Activated CD4-positive, alpha-beta T cell treated with anti-CD3 and anti-CD28 coated beads, Interleukin-2, Interleukin-4, amounts not matched to agents 100 ng/mL and 50 ng/mL, durations not matched to agents 16 hours and 8 hours (primary cell): ENCODE results near the gene ATAD3B.
"Not testable (repeated sequence)": the region's sequence is repeated elsewhere in the genome, so short reads cannot be mapped to it uniquely, and the experiment has no call there.

Experiments
- DNase-seq: peaks from one replicate; pipeline ENCODE4 v3.0.0-alpha.2; 2020; ENCODE audit warnings: low spot score

ATAD3B gene

DNA sequence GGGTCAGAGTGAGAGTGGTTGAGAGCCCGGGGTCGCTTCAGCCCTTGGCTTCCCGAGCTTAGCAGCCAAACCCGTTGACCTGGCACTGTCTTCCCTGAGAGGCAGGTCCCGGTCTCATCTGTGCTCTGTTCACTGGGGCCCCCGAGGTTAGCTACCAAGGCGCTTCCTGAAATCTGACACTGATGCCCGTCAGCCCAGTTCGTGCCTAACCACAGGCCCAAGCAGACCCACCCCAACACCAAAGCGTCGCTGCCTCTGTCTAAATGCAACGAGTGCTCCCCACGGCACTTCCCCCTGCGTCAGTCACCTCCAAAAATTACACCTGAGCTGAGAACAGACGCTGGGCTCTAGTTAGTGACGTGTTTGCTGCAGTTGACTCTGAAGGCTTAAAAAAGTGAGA, 42.8 kb downstream of the ATAD3B start:
- DNase-seq, result not testable (repeated sequence)

DNA sequence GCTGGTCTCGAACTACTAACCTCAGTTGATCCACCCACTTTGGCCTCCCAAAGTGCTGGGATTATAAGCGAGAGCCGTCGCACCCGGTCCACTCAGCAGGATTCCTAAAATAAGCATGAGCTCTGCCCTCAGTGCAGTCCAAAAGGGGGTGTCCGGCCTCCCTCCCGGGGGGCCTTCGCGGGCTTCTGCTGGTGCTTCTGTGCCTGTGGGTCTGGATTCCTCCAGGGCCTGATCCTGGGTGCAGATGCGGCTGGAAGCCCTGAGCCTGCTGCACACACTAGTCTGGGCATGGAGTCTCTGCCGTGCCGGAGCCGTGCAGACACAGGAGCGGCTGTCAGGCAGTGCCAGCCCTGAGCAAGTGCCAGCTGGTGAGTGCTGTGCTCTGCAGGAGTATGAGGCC, 45.4 kb downstream of the ATAD3B start:
- DNase-seq, result not testable (repeated sequence)

DNA sequence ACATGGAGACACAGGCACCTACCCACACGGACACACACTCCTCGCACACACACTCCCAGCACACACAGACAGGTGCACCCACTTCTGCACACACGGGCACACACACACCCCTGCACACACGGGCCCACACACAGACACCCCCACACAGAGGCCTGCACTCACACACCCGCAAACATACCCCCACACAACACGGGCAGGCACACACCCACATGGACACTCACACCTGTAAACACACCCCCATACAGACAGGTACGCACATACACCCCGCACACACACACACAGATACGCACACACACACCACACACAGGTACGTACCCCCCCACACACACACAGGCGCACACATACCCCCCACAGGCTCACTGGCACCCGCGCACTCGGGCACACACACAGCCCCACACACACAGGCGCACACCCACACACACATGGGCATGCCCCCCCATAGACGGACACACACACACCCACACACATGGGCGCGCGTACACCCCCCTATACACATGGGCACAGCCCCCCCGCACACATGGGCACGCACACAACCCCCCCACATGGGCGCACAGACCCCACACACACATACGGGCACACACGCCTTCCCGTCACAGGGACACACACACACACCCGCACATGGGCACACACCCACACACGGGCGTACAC, 46.5 kb downstream of the ATAD3B start:
- no peak for DNase-seq

DNA sequence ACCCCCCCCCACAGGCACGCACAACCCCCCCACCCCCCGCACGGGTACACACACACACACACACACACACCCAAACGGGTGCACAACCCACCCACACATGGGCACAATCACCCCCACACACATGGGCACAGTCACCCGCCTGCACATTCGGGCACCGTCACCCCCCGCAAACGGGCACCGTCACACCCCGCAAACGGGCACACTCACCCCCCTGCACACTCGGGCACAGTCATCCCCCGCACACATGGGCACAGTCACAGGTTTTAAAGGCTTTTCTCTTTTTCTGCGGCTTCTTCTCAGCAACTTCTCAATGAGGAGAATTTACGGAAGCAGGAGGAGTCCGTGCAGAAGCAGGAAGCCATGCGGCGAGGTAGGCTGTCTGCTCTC, 47.0 kb downstream of the ATAD3B start:
- DNase-seq, result not testable (repeated sequence)

DNA sequence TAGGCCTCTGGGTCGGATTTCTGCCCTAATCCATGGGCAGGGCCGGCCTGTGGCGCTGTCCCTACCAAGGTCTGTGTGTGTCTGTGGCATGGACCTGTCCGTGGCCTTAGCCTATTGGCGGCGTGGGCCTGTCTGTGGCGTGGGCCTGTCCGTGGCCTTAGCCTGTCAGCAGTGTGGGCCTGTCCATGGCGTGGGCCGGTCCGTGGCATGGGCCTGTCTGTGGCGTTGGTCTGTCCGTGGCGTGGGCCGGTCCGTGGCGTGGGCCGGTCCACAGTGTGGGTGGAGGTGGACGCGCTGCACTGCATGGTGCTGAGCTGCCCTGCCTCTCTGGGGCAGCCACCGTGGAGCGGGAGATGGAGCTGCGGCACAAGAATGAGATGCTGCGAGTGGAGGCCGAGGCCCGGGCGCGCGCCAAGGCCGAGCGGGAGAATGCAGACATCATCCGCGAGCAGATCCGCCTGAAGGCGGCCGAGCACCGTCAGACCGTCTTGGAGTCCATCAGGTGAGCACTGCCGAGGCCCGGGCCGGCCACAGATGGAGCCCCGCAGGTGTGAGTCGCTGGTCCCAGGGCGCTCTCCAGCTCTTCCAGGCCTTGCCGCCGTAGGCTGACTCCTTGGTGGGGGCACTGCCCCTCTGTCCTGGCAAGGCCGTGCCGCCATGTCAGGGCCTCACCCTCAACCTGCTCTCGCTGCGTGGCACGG, 48.4 kb downstream of the ATAD3B start:
- not testable (repeated sequence) for DNase-seq

DNA sequence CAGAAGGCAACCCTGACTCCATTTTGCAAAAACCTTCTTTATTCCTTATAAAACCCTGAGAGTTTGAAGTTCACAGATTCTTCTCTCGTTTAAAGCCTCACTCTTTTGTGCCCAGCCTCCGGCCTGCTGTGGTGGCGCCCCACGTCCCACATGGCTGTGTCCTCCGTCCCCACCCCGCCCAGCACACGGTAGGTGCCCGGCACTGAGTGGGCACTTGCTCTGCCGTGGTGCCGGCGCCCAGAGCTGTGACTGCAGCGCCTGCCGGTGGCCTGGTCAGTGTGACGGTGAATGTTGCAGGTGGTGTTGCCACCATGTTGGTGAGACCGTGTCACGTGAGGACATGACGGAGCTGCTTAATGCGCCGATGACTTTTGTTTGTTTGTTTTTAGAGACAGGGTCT, 49.8 kb downstream of the ATAD3B start:
- no peak for DNase-seq

DNA sequence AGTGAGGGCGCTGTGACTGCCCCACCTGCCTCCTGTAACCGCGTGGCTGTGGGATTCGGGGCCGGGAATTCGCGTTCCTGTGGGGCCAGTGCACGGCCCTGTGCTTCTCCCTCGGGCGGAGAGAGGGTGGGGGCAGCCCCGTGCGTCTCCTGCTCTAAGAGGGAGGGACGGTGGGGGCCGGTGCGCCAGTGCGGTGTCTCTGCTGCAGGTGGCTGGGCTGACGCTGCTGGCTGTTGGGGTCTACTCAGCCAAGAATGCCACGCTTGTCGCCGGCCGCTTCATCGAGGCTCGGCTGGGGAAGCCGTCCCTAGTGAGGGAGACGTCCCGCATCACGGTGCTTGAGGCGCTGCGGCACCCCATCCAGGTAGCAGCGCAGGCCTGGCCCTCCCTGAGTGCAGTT, 51.0 kb downstream of the ATAD3B start:
- not testable (repeated sequence) for DNase-seq

DNA sequence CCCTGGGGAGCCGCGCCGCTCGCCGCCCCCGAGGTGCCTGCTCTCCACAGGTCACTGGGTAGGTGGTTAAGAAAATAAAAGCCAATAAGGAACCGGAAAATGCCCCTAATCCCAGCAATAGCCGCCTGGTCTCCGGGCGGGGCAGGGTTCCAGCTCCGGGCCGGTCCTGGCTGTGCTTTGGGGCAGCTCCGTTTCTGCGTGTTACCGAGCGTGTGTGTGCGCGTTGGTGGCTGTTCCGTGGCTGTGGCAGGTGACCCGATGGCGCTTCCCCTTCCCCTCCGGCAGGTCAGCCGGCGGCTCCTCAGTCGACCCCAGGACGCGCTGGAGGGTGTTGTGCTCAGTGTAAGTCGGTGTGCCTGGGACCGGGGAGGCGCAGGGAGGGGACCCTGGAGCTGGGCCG, 51.7 kb downstream of the ATAD3B start:
- DNase-seq, result not testable (repeated sequence)

DNA sequence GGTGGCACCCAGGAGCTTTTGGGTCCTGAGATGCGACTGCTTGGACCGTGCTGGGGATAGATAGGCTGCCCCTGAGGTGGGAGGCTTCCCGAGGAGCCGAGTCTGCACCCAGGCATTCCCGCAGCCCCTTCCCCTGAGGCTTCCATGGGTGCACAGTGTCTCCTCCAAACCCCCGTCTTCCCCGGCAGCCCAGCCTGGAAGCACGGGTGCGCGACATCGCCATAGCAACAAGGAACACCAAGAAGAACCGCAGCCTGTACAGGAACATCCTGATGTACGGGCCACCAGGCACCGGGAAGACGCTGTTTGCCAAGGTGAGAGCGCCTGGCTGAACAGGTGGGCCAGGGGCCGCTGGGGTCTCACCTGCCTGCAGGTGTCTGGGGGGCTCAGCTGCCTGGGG, 52.1 kb downstream of the ATAD3B start:
- DNase-seq, result not testable (repeated sequence)

DNA sequence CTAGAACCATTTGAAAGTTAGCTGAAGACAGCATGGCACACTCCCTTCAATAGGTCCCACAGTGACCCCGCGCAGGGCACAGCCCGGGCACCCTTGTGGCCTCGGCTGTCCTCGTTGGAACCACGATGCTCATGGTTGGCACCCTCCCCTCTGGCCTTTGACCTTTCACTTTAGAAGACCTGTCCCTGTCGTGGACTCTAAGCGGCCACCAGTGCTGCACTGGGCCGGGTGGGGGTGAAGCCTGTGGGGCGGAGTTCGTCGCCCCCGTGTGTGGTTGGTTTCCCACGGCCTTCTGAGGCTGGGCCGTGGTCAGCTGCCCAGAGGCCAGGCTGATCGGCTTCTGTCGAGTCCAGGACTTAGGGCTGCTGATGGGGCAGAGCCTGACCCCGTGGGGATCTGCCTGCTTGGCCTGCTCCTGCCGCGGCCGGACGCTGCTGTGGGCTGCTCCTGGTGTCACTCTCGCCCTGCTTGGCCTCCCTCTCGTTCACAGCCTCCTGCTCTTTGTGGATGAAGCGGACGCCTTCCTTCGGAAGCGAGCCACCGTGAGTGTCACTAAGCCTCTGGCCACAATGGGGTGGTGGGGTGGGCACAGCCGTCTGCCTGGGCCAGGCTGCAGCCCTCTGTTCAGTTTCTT, 53.3 kb downstream of the ATAD3B start:
- DNase-seq, result not testable (repeated sequence)

DNA sequence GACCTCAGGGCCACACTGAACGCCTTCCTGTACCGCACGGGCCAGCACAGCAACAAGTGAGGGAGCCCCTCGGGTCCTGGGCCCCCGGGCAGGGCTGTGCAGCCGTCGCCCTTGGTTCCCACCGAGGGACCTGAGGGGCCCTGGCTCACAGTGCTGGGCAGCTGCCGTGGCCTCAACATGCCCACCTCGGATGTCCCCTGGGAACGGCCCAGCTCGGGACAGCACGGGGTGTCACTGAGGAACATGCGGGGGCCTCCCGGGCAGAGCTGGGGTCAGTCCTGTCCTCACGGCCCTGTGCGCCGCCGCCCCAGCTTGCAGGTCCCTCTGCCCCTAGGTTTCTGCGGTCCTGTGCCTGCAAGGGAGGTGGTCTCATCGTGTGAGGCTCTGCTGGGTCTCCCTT, 54.9 kb downstream of the ATAD3B start:
- not testable (repeated sequence) for DNase-seq

DNA sequence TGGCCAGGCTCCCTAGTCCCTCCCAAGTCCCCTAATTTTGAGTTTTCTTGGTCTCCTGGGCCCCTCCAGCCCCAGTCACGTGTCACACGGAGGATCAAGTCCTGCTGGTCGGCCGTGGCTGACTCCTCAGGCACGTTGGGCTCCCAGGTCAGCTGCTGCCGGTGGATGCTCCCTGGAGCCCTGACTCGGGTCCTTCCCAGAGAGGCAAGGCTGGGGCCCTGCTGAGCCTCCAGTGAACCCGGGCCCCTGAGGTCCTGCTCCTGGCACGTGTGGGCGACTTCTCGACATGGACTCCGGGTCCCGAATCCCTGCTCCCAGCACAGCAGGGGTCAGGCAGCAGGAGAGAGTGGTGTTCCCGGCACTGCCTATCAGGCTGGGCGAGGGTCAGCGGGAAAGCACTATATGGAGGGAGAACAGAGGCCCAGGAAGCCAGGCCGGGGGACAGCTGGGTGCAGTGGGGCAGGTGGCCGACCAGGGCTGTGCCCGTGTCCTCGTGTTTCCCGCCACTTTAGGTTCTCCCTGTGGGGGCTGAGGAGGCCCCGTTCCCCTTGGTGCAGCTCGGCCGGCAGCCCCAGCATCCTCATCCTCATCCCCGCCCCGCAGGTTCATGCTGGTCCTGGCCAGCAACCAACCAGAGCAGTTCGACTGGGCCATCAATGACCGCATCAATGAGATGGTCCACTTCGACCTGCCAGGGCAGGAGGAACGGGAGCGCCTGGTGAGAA, 55.7 kb downstream of the ATAD3B start:
- DNase-seq, result no peak

DNA sequence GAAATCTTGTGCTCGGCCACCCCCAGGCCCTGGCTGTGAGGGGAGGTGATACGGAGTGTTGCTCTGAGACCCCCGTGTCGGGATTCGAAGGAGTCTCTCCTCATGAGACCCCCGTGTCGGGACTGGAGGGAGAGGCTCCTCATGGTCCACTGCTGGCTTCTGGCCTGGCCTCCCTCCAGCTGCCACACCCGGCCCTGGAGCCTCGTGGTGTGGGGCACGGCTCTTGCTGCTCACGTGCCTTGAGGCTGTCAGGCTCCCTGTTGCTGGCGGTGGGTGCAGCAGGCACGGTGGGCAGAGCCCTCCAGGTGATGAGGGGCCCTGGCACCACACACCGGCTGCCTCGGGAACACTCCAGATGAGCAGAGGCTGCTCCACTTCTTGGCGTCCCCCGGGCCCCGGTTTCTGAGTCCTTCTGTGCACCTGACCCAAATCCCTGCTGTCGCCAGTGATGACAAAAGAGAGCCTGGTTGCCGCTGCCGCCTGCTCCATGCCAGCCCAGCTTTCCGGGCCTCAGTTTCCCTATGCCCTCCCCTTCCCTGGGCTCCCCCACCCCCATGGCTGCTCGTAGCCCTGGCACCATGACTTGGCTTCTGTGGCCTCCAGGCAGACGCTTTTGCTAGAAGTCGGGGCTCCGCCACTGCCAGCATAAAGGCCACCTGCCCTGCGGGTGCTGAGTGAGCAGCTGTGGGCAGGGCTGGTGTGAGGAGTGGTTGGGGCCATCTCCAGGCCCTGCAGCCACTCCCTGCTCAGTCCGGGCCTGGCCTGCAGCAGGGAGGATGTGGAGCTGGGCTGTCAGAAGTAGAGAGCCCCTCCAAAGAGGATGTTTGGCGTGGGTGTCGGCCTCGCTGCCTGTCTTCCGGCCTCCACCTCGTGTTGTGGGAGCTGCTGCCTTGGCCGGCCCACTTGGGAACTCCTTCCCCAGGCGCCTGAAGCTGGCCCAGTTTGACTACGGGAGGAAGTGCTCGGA, 57.0 kb downstream of the ATAD3B start:
- DNase-seq, result no peak

DNA sequence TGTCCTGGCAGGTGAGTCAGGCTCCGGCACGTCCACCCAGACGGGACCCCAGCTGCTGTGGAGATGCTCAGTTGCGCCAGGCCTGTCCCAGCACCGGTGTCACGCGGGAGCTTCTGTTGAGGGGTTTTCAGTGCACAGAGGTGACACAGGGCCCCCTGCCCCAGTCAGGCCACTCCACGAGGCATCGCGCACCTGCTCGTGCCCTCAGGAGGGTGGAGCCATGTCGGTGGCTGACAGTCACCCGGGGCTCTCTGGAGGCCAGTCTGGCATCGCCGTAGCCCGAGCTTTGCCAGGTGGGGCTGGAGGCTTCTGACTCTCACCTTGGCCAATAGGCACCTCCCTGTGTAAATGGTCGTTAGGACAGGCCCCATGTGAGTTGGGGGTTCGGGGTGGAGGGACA, 57.8 kb downstream of the ATAD3B start:
- DNase-seq, result no peak

DNA sequence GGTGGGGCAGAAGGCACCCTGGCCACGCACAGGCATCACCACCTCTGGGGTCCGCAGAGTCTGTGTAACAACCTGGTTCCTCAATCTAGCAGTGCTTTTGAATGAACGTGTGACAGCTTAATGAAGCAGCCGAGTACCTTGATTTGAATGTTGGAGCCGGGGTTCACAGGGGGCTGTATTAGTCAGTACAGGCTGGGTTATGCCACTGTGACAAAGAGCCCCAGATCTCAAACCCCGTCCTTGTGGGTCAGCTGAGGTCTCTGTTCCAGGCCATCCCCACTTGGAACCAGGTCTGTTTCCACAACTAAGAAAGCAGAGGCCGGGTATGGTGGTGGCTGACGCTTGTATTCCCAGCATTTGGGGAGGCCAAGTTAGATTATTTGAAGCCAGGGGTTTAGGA, 58.4 kb downstream of the ATAD3B start:
- DNase-seq, result no peak

DNA sequence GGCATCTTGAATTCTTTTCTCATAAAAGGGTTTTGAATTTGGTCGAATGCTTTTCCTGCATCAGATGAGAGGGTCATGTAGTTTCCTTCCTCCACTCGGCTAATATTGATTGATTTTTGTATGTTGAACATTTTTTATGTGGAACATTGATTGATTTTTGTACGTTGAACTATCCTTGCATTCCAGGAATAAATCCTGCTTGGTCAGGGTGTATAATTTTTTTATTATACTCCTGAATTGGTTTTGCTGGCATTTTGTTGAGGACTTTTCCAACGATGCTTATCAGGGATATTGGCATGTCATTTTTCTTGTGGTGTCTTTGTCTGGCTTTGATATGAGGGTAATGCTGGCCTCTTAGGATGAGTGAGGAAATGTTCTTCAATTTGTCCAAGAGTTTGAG, 60.4 kb downstream of the ATAD3B start:
- no peak for DNase-seq

DNA sequence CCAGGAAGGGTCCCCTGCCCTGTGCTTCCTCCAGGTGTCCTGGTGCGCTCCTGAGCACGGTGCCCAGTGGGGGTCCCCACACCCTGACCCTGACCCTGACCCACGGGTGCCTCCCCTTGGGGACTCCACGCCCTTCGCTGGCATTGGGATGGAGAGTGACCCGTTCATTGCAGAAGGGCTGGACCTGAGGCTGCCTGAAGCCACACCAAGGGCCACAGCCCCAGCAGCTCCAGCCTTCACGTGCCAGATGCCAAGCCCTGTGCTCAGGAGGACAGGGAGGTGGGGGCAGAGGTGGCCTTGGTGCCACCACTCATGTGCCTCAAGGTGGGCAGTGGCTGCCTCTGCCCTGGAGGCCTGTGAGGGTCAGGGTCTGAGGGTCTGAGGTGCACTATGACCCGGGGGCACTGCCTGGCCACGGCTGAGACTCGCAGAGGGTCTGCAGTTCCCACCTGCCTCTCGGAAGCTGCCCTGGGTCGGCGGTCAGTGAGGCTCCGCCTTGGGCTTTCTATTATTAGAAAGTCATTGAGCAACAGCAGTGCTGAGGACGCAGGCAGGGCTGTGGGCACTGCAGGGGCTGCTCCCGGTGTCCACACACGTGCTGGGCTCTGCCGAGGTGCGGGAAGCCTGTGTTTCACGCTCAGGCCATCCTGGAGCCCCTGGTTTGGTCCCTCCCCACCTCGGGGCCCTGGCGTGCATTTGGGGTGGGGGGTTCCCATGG, 61.8 kb downstream of the ATAD3B start:
- DNase-seq, result not testable (repeated sequence)

DNA sequence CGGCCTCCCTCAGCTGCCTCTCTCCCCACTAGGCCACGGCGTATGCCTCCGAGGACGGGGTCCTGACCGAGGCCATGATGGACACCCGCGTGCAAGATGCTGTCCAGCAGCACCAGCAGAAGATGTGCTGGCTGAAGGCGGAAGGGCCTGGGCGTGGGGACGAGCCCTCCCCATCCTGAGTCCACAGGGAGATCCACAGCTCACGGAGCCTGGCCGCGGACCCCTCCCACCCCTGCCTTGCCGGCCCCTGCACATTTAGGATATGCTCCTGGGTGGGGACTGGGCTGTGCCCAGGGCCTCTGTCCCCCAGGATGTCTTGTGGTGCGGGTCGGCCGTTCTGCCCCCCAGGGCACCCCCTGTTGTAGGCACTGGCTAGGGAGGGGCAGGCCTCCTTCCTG, 62.3 kb downstream of the ATAD3B start:
- not testable (repeated sequence) for DNase-seq

DNA sequence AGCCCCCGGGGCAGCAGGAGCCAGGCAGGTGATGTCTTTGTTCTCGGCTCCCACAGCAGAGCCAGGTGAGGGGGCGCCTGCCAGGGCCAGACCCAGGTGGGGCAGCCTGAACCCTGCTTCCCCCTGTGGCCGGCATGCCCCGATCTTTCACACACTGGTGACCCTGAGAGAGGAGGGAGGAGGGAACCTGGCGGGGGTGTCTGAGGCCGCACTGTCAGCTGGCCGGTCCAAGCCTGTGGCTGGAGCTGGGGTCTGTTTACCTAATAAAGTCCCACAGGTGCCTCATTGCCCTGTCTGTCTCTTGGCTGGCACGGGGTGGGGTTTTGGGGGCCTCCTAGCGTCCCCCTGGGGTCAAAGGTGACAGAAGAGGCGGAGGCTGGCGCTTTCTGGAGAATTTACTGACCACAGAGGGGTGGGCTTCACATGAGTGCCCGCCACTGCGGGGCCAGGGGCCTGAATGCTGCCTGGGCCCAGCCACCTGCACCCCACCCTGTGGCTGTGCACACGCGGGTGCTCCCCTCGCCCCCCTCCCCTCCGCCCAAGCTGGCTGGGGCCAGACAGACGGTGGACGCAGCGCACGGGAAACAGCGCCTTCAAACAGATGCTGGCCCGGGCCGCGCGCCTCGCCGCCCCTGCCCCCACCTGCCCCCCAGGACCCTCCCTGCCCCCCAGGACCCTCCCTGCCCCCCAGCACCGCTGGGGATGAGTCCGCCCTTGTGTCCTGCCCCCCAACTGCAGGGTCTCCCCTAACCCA, 63.0 kb downstream of the ATAD3B start:
- DNase-seq, result no peak
